ENCODE results near the gene C10orf71.

DNA sequence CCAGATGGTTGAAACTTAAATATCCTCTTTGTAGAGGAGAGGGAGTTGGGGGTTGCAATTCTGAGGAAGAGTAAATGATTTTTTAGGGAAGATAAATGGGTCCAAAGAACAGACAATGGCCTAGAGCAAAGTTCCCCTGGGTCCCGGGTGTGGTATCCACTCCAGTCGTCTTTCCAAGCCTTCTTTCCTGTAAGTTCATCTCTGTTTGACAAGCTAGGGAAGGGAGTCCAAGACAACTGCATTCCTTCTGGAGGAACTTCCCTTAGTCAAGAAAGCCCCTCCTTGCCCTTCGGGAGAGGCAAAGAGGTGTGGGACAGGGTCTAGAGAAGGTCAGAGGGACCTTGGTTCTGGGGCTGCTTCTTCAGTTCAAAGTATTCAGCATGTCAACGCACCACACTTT lies 33.4 kb downstream of the C10orf71 start:
- TF ChIP-seq, protein P1, sequence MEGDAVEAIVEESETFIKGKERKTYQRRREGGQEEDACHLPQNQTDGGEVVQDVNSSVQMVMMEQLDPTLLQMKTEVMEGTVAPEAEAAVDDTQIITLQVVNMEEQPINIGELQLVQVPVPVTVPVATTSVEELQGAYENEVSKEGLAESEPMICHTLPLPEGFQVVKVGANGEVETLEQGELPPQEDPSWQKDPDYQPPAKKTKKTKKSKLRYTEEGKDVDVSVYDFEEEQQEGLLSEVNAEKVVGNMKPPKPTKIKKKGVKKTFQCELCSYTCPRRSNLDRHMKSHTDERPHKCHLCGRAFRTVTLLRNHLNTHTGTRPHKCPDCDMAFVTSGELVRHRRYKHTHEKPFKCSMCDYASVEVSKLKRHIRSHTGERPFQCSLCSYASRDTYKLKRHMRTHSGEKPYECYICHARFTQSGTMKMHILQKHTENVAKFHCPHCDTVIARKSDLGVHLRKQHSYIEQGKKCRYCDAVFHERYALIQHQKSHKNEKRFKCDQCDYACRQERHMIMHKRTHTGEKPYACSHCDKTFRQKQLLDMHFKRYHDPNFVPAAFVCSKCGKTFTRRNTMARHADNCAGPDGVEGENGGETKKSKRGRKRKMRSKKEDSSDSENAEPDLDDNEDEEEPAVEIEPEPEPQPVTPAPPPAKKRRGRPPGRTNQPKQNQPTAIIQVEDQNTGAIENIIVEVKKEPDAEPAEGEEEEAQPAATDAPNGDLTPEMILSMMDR (conservative IDR thresholded peaks at IDR 0.05; ENCODE audit: low read depth, low read length) = no peak
- TF ChIP-seq EZH2 (IDR thresholded peaks at IDR 0.05; ENCODE audit: borderline replicate concordance, low read depth, low read length, poor library complexity, severe bottlenecking) = no peak
